ENCODE data around the gene RHOJ. TPM values are rescaled to one million over a fixed set of nuclear protein-coding genes. Genes with fewer than 3 reads are reported as not detected.

Gene RHOJ
- 0.10 TPM in 1 of 2 replicates, not detected in the other for polyA plus RNA-seq
- polyA minus RNA-seq, result 0.24 TPM in 1 of 2 replicates, not detected in the other

GRCh38 chr14:63204407-63205043, at the start of gene RHOJ:
Gene RHOJ, plus strand, starts transcription at chr14:63204443. Its CDS starts 427 bp downstream, at chr14:63204870.
- Histone ChIP-seq H2AFZ (ENCODE audit: low read depth, low read length) (no peak within 1 kb of the TSS), H3F3A (ENCODE audit: insufficient read depth, low read length, poor library complexity, severe bottlenecking) (no peaks in the 10 kb centered on the region), H3K9ac (ENCODE audit: low read length) (peak within 1 kb of the TSS; percentile 52), H3K36me3 (ENCODE audit: insufficient read depth, low read length) (no peaks in the 10 kb centered on the region), H3K4me2 (ENCODE audit: low read length) (peak within 1 kb of the TSS; percentile 88), H3K9me3 (ENCODE audit: low read length) (no peaks in the 10 kb centered on the region), H3K27me3 (ENCODE audit: insufficient read depth, low read depth, low read length) (no peaks in the 10 kb centered on the region), H4K20me1 (ENCODE audit: insufficient read depth) (no peaks in the 10 kb centered on the region), H3K27ac (ENCODE audit: low read length) (peak within 1 kb of the TSS; percentile 30), H3K79me2 (replicated peaks; ENCODE audit: insufficient read depth, low read length) (no peaks in the 10 kb centered on the region), H3K4me3 (ENCODE audit: low read length) (peak within 1 kb of the TSS; percentile 60), H3K9me2 (ENCODE audit: insufficient read depth, low read length) (no peaks in the 10 kb centered on the region)
- no peak for TF ChIP-seq EP300 (conservative IDR thresholded peaks at IDR 0.05; ENCODE audit: poor library complexity, severe bottlenecking)
- no peak for TF ChIP-seq MXI1 (conservative IDR thresholded peaks at IDR 0.05; ENCODE audit: poor library complexity, severe bottlenecking)
- no peak for TF ChIP-seq TAF1 (IDR thresholded peaks at IDR 0.05; ENCODE audit: low read depth)
- no peak for TF ChIP-seq RAD21 (conservative IDR thresholded peaks at IDR 0.05)
- TF ChIP-seq REST (IDR thresholded peaks at IDR 0.05; ENCODE audit: borderline replicate concordance), result no peak
- no peak for TF ChIP-seq EZH2 (IDR thresholded peaks at IDR 0.05; ENCODE audit: borderline replicate concordance, insufficient read depth, low read length, poor library complexity, severe bottlenecking)
- TF ChIP-seq CTCF (IDR thresholded peaks at IDR 0.05; ENCODE audit: poor library complexity, severe bottlenecking), result no peak
- no peak for TF ChIP-seq SMC3 (conservative IDR thresholded peaks at IDR 0.05; ENCODE audit: poor library complexity)
- no peak for TF ChIP-seq POLR2AphosphoS5 (IDR thresholded peaks at IDR 0.05)

- no peak overlapping the region for H3K4me2 ChIP-seq (ENCODE audit: low read length)
- no peaks in the 10 kb centered on the region for H4K20me1 ChIP-seq (ENCODE audit: insufficient read depth)
- no peak overlapping the region for H3K9ac ChIP-seq (ENCODE audit: low read length)
- TF ChIP-seq TAF1 (IDR thresholded peaks at IDR 0.05; ENCODE audit: low read depth) (no peak), RAD21 (conservative IDR thresholded peaks at IDR 0.05) (no peak), CTCF (IDR thresholded peaks at IDR 0.05; ENCODE audit: poor library complexity, severe bottlenecking) (no peak), REST (IDR thresholded peaks at IDR 0.05; ENCODE audit: borderline replicate concordance) (no peak), EZH2 (IDR thresholded peaks at IDR 0.05; ENCODE audit: borderline replicate concordance, insufficient read depth, low read length, poor library complexity, severe bottlenecking) (no peak), MXI1 (conservative IDR thresholded peaks at IDR 0.05; ENCODE audit: poor library complexity, severe bottlenecking) (no peak), POLR2AphosphoS5 (IDR thresholded peaks at IDR 0.05) (no peak)
- H3K79me2 ChIP-seq (replicated peaks; ENCODE audit: insufficient read depth, low read length), result no peaks in the 10 kb centered on the region
- no peak overlapping the region for H3K27ac ChIP-seq (ENCODE audit: low read length)
- no peaks in the 10 kb centered on the region for H3K9me2 ChIP-seq (ENCODE audit: insufficient read depth, low read length)
- no peaks in the 10 kb centered on the region for H3K36me3 ChIP-seq (ENCODE audit: insufficient read depth, low read length)
- H2AFZ ChIP-seq (ENCODE audit: low read depth, low read length), result no peak overlapping the region
- no peaks in the 10 kb centered on the region for H3F3A ChIP-seq (ENCODE audit: insufficient read depth, low read length, poor library complexity, severe bottlenecking)
- H3K9me3 ChIP-seq (ENCODE audit: low read length), result no peaks in the 10 kb centered on the region
- no peaks in the 10 kb centered on the region for H3K27me3 ChIP-seq (ENCODE audit: insufficient read depth, low read depth, low read length)
- no peak overlapping the region for H3K4me3 ChIP-seq (ENCODE audit: low read length)
Measured at GRCh38 chr14:63155511-63156185, 48.6 kb upstream of the RHOJ start.
